IPS-15b (cell line): ENCODE results near the gene RBM4B.

Experiments
- H3K27me3 ChIP-seq: one replicate; pipeline ENCODE4 v1.6.1; 2013; ENCODE audit warnings: low read length; ENCODE audit not compliant: control insufficient read depth, insufficient read depth
- H3K36me3 ChIP-seq: one replicate; pipeline ENCODE4 v1.6.1; 2013; ENCODE audit warnings: low read length; ENCODE audit not compliant: control insufficient read depth, insufficient read depth
- H3K4me1 ChIP-seq: one replicate; pipeline ENCODE4 v1.6.1; 2013; ENCODE audit warnings: mild to moderate bottlenecking, low read length; ENCODE audit not compliant: control insufficient read depth, insufficient read depth
- H3K4me3 ChIP-seq: one replicate; pipeline ENCODE4 v1.5.1; 2013; ENCODE audit warnings: low read depth, low read length
- H3K9ac ChIP-seq: one replicate; pipeline ENCODE4 v1.6.1; 2013; ENCODE audit warnings: low read depth, mild to moderate bottlenecking, low read length
- H3K9me3 ChIP-seq: one replicate; pipeline ENCODE4 v1.6.1; 2013; ENCODE audit warnings: mild to moderate bottlenecking, low read length; ENCODE audit not compliant: control insufficient read depth, insufficient read depth

RBM4B gene

DNA sequence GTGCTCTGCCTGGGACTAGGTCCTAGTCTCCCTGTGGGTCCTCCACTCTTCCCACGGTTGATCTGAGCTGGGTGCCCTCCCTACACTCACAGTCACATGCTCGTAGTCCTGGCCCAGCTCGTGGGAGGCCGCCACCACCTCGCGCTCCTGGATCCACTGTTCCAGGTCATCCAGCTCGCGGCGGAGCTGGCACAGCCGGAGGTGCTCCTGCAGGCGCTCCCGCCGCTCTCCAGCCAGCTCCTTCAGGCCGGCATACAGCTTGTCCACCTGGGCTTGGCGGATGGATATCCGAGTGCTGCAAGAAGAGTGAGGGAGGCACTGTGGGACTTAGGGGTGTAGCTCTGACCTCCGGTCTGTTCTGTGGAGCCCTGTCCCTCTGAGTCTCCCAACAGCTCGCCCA, 14.8 kb upstream of the RBM4B start:
- Histone ChIP-seq H3K36me3 (peaks cover 49% of the 10 kb centered on the region), H3K9me3 (no peaks in the 10 kb centered on the region), H3K9ac (no peak overlapping the region), H3K27me3 (no peaks in the 10 kb centered on the region), H3K4me1 (no peaks in the 10 kb centered on the region), H3K4me3 (no peak overlapping the region)

DNA sequence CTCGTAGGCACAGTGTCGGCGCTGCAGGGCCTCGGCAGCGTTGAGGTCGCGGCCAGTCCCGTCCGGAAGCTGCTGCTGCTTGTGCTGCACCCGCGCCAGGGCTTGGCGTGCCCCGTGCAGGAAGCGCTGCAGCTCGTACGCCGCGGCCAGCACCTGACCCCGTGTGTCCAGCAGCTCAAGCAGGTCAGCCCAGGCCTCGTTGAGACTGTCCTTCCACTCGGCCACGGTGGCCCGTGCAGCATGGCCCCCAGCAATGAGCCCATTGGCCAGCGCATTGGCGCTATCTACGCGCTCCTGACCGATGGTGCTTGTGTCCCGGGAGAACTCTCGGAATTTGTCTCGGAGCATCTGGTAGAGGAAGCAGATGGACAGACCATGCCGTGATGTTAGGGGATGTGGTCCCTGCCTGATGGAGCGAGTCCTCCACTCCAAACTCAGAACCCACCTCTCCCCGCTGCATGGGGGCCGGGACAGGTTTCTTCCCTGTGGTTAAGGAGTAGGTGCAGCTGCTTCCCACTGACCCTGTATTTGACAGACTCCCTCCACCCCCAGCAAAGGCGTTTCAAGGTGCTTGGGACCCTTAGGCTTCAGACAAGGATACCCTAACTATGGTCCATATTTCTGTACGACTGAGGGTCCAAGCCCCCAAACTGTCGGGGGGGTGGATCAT, 13.8 kb upstream of the RBM4B start:
- no peak overlapping the region for H3K9ac ChIP-seq
- no peak overlapping the region for H3K4me3 ChIP-seq
- H3K4me1 ChIP-seq, result no peaks in the 10 kb centered on the region
- H3K9me3 ChIP-seq, result no peaks in the 10 kb centered on the region
- H3K36me3 ChIP-seq, result peaks cover 56% of the 10 kb centered on the region
- H3K27me3 ChIP-seq, result no peaks in the 10 kb centered on the region

DNA sequence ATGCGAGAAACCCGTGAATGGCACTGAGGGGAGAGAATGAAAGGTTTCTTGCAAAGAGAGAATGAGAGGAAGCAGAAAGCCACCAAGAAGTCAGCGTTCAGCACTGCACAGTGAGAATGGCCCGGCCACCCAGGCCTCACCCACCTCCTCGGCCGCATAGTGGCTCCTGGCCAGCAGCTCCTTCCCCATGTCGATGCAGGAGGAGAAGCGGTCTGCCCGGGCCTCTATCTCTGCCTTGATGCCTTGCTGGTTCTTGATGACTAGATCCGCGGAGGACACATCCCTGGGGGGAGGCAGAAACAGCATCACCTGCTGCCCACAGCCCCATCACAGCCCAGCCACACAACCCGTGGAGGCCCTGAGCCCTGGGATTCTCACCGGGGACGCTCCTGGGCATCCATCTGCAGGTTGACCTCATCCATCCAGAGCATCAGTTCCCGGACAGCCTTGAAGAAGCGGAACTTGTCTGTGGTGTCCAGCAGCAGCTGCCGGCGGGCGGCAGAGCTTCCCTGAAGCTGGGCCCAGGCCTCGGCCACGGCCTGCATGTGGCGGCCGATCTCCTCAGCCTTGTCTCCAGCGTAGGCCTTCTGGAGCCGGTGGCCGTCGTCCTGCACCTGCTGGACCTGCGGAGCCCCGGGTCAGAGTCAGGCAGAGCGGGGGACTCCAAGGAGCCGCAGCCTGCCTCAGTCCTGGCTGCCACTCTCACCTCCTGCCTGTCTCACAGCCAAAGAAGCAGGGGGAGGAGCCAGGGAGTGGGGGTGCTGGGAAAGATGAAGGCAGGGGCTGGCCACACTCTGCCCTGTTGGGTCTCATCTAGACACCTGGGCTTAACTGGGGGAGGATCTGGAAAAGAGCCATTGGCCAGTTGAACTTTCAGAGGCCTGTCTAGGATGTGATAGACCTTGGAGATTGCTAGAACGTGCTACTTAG, 12.2 kb upstream of the RBM4B start:
- H3K4me1 ChIP-seq, result no peaks in the 10 kb centered on the region
- no peak overlapping the region for H3K4me3 ChIP-seq
- no peak overlapping the region for H3K9ac ChIP-seq
- no peaks in the 10 kb centered on the region for H3K27me3 ChIP-seq
- H3K36me3 ChIP-seq, result peaks cover 60% of the 10 kb centered on the region
- H3K9me3 ChIP-seq, result no peaks in the 10 kb centered on the region

DNA sequence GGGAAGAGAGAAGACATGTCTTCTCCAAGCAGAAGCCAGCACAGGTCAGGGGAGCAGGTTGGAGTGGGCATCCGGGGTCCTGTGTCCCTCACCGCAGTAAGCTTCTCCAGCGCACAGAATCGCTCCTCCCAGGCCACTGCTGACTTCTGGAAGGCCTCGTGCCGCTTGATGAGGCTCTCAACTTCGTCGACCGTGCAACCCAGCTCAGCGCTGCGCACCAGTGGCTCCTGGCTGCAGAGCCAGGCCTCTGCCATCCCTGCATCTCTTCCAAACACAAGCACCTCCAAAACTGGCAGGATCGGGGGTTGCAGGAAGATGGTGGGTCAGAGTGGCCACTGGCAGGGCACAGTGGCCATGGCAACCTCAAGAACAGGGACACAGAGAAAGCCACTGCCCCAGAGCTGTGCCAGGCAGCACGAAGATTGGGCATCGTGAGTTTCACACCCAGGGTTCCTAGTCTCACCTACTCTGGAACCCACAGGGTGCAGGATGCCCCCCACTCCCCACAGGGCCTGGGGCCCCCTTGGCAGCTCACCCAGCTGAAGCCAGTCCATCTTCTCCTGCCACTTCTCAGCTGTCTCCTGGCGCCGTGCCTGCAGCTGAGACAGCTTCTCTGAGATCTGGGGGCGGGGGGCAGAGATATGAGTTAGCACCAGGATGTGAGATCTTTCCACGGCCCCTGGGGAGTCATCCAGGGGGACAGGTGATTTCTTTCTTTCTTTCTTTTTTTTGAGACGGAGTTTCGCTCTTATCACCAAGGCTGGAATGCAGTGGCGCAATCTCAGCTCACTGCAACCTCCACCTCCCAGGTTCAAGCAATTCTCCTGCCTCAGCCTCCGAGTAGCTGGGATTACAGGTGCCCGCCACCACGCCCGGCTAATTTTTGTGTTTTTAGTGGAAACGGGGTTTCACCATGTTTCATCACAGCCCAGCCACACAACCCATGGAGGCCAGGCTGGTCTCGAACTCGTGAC, 11.2 kb upstream of the RBM4B start:
- Histone ChIP-seq H3K4me3 (no peak overlapping the region), H3K9ac (no peak overlapping the region), H3K27me3 (no peaks in the 10 kb centered on the region), H3K9me3 (no peaks in the 10 kb centered on the region), H3K36me3 (peaks cover 59% of the 10 kb centered on the region), H3K4me1 (no peaks in the 10 kb centered on the region)

DNA sequence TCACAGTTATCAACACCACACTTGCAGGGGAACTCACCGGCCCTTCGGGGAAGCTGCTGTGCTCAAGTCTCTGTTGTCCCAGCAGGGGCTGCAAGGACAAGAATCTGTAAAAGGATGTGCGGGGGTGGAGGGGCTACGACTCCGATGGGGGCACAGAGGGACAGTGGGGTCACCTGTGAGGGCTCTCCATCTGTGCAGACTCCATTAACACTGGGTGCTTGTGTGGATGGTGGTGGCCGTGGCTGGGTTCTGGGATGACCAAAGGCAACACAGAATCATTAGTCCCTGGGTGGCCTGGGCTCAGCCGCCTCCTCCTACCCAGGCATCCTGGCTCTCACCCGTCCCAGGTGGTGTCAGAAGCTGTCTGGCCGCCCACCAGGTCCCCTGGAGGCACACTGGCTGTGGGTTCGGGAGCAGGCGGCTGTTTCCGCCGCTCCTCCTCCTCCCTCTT, 10.2 kb upstream of the RBM4B start:
- Histone ChIP-seq H3K27me3 (no peaks in the 10 kb centered on the region), H3K4me3 (no peak overlapping the region), H3K4me1 (no peaks in the 10 kb centered on the region), H3K36me3 (peaks cover 51% of the 10 kb centered on the region), H3K9me3 (no peaks in the 10 kb centered on the region), H3K9ac (no peak overlapping the region)

DNA sequence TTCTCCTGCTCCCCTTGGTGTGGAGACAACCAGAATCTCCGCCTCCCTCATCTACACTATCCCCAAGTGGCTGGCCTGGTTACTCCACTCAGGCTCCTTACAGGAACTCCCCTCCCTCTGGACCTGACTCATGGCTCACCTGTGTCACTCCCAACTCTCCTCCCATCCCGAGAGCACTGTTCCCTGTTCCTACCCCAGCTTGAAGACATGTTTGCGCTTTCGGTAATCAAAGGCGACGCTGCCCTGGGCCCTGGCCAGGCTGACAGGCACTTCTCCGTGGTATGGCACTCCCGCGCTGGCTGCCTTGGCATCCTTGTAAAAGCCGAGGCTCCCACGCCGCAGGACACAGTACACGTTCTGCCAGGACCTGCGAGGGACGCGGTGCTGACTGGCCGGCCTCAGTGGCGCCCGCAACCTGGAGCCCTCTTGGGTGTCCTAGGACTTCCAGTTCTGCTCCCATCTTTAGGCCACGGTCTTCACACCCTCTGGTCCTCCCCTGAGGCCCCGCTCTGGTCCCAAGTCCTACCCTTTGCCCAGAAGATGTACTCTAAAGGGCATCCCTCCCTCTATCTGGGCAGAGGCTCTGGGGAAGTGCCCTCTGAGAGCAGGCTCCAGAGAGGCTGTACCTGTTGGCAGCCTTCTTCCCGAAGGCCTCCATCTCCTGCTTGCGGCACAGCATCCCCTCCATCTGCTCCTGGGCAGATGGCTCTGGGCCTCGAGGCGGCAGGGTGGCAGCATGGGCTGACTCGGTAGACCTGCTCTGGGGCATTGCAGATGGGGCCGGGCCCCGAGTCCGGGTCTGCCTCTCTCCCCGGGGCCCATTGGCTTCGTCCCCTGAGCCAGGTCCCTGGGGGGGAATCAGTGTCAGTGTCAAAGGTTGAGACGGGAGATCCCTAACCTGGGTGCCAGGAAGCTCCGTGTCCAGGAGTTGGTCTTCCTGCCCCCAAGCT, 9.4 kb upstream of the RBM4B start:
- H3K27me3 ChIP-seq, result no peaks in the 10 kb centered on the region
- no peaks in the 10 kb centered on the region for H3K9me3 ChIP-seq
- peaks cover 44% of the 10 kb centered on the region for H3K36me3 ChIP-seq
- H3K4me1 ChIP-seq, result no peaks in the 10 kb centered on the region
- no peak overlapping the region for H3K9ac ChIP-seq
- no peak overlapping the region for H3K4me3 ChIP-seq

DNA sequence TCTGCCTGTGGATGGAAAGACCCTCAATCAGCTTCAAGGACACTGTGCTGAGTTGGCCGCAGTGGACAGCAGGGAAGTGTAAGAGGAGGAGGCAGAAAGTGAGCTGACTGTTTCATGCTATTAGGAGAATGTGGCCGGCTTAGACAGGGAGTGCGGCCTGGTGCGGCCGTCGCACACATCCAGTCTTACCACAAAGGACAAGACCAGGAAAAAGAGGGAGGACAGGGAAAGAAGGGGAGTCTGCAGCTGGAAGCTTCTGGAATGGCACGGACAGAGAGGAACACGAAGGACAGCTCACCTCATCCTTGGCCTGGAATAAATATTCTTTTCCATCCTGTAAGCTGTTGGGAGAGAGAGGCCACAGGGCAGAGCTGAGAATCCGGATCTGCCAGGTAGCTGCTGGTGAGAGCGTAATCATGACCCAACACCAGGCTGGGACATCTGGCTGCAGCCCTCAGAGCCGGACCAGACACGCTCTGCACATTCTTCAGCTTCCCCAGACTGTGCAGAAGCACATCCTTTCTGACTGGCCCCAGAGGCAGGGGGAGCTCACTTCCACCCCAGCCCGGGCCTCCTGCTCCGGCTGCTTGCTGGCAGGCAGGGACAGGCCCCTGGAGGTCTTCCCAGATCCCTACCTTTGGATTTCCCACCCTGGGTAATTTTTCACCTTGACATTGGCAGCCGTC, 8.6 kb upstream of the RBM4B start:
- Histone ChIP-seq H3K36me3 (peaks cover 37% of the 10 kb centered on the region), H3K4me1 (no peaks in the 10 kb centered on the region), H3K27me3 (no peaks in the 10 kb centered on the region), H3K4me3 (no peak overlapping the region), H3K9me3 (no peaks in the 10 kb centered on the region), H3K9ac (no peak overlapping the region)

DNA sequence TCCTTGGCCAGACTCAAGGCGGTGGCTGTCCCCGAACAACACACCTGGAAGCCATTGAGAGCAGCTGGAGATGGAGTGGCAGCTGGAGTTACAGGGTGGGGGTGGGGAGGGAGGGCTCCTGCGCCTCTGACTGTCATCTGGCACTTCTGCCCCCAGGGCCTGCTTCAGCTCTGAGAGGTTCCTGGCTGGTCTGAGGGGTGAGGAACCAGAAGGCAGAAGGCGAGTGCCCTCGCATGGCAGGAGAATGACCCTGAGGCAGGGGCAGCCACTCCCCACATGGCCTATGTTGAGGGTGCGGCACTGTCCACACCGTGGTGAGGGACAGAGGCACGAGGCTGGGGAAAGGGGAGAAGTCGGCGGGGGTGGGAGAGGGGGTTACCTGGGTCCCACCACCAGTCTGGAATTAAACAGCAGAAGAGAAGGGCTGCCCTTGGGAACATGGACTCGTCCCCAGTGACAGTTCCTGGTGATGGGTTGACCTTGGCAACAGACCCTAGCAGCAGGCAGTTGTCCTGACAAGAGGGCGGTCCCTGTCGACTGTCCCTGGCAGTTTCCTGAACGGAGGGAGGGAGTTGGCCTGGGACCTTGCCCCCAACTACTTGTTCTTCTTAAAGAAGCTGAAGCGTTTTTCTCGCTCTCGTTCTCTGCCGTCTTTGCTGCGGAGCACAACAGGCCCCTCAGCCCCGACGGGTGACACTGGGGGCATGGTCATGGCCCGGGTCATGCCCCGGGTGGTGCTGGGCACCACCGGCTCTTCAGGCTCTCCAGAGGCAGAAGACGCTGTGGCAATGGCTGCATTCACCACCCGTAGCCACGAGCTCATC, 7.8 kb upstream of the RBM4B start:
- Histone ChIP-seq H3K36me3 (peaks cover 34% of the 10 kb centered on the region), H3K4me1 (no peaks in the 10 kb centered on the region), H3K4me3 (no peak overlapping the region), H3K9ac (no peak overlapping the region), H3K27me3 (no peaks in the 10 kb centered on the region), H3K9me3 (no peaks in the 10 kb centered on the region)

DNA sequence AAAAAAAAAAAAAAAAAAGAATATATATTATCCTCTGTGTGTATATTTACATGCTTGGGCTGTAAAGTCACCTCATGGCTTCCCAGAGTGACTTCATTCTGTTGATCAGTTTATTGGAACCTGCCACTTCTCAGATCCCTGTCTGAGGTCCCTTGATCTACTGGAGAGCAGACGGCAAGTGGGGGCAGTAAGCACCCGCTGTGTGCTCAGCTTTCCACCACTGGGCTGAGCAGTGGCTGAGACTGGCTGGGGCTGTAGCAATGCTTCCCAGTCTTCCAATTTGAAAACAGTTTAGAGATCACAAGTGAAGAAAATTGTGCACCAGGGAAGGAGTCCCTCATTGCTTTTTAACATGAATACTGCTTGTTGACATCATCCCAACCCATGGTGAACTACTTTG, 6.9 kb upstream of the RBM4B start:
- Histone ChIP-seq H3K27me3 (no peaks in the 10 kb centered on the region), H3K9me3 (no peaks in the 10 kb centered on the region), H3K4me1 (no peaks in the 10 kb centered on the region), H3K36me3 (peaks cover 34% of the 10 kb centered on the region), H3K9ac (no peak overlapping the region), H3K4me3 (no peak overlapping the region)

DNA sequence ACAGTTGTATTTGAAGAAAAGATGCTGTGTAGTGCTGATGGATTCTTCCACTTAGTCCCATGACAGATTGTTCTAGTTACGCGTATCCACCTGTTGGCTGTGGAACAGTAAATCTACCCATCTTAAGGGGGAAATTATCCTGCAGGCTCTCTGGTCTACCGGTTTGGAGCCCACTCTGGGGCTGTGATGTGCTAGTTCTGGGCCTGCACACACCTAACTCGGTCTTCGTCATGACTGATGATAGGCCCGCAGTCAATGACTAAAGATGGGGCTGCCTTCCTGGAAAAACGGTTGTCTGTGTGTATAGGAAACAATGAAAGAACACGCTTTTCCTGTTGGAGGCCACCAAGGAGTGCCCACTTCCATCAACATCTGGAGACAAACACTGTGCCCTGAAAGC, 6.2 kb upstream of the RBM4B start:
- Histone ChIP-seq H3K4me1 (no peaks in the 10 kb centered on the region), H3K9ac (no peak overlapping the region), H3K9me3 (no peaks in the 10 kb centered on the region), H3K27me3 (no peaks in the 10 kb centered on the region), H3K36me3 (peaks cover 33% of the 10 kb centered on the region), H3K4me3 (no peak overlapping the region)
